Breast epithelium (tissue), 3 donors: ENCODE results near the gene CTNNA2.

ENCODE experiments used
- CTCF ChIP-seq, 3 donors: fragments of 450-650 bp; IDR thresholded peaks; one replicate each; pipeline ENCODE4 v1.5.1; 2016 to 2017; ENCODE audit warnings: antibody characterized with exemption in 3 of 3, mild to moderate bottlenecking in 3 of 3, moderate library complexity in 3 of 3
- POLR2A ChIP-seq: fragments of 450-650 bp; IDR thresholded peaks from one replicate; pipeline ENCODE4 v1.6.1; 2016; ENCODE audit warnings: antibody characterized with exemption, mild to moderate bottlenecking, moderate library complexity
- POLR2AphosphoS5 ChIP-seq, 3 donors: sonication (generic); formaldehyde crosslinking; IDR thresholded peaks; one replicate each; pipeline ENCODE4 v1.6.1; 2017; ENCODE audit warnings: antibody characterized with exemption in 3 of 3

GRCh38 chr2:79820281-79820680 is 307.4 kb downstream of the CTNNA2 start:
- TF ChIP-seq CTCF (IDR thresholded peaks at IDR 0.05) (no peak), POLR2A (no peak), POLR2AphosphoS5 (IDR thresholded peaks at IDR 0.05) (no peak)
